ENCODE data around the gene APOF.

The APOF gene

DNA sequence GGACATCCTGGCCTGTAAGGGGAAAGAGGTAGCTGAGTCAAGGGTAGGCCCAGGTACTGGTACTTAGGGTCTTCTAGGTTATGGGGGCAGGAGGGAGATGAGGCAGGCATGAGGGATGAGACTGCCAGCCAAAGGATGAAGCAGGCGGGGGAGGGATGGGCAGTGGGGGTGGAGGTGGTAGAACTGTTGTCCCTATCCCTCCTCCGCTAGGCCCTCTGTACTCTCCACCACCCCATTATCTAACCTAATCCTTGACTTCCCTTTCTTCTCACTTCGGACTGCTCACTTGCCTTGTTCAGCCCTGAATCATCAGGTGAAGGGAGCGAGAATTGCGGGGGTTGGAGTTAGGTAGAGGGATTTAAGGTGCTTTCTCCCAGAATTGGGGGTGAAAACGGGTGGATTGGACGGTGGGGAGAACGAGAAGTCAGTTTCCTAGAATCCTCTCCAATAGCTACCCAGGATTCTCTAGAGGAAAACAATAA lies 29.4 kb downstream of the APOF start (continued):
- TF ChIP-seq MYNN (tag by site-specific recombination; IDR thresholded peaks at IDR 0.05; ENCODE audit: borderline replicate concordance) (no peak), ZNF157 (tag by site-specific recombination; IDR thresholded peaks at IDR 0.05) (no peak), ZNF366 (tag by site-specific recombination; conservative IDR thresholded peaks at IDR 0.05) (0 out of 2 replicates have a peak, but pooled peaks have one; percentile 14), ZNF132 (tag by site-specific recombination; IDR thresholded peaks at IDR 0.05; ENCODE audit: borderline replicate concordance) (no peak), ZNF2 (tag by site-specific recombination; IDR thresholded peaks at IDR 0.05) (no peak), ZNF335 (tag by site-specific recombination; conservative IDR thresholded peaks at IDR 0.05) (no peak), ZNF664 (tag by site-specific recombination; IDR thresholded peaks at IDR 0.05) (no peak)
- TF ChIP-seq, protein P1, sequence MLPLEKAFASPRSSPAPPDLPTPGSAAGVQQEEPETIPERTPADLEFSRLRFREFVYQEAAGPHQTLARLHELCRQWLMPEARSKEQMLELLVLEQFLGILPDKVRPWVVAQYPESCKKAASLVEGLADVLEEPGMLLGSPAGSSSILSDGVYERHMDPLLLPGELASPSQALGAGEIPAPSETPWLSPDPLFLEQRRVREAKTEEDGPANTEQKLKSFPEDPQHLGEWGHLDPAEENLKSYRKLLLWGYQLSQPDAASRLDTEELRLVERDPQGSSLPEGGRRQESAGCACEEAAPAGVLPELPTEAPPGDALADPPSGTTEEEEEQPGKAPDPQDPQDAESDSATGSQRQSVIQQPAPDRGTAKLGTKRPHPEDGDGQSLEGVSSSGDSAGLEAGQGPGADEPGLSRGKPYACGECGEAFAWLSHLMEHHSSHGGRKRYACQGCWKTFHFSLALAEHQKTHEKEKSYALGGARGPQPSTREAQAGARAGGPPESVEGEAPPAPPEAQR (tag by site-specific recombination; IDR thresholded peaks at IDR 0.05): no peak
- TF ChIP-seq, protein P2, sequence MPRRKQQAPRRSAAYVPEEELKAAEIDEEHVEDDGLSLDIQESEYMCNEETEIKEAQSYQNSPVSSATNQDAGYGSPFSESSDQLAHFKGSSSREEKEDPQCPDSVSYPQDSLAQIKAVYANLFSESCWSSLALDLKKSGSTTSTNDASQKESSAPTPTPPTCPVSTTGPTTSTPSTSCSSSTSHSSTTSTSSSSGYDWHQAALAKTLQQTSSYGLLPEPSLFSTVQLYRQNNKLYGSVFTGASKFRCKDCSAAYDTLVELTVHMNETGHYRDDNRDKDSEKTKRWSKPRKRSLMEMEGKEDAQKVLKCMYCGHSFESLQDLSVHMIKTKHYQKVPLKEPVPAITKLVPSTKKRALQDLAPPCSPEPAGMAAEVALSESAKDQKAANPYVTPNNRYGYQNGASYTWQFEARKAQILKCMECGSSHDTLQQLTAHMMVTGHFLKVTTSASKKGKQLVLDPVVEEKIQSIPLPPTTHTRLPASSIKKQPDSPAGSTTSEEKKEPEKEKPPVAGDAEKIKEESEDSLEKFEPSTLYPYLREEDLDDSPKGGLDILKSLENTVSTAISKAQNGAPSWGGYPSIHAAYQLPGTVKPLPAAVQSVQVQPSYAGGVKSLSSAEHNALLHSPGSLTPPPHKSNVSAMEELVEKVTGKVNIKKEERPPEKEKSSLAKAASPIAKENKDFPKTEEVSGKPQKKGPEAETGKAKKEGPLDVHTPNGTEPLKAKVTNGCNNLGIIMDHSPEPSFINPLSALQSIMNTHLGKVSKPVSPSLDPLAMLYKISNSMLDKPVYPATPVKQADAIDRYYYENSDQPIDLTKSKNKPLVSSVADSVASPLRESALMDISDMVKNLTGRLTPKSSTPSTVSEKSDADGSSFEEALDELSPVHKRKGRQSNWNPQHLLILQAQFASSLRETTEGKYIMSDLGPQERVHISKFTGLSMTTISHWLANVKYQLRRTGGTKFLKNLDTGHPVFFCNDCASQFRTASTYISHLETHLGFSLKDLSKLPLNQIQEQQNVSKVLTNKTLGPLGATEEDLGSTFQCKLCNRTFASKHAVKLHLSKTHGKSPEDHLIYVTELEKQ (tag by site-specific recombination; IDR thresholded peaks at IDR 0.05; ENCODE audit: borderline replicate concordance): no peak
- TF ChIP-seq, protein P3, sequence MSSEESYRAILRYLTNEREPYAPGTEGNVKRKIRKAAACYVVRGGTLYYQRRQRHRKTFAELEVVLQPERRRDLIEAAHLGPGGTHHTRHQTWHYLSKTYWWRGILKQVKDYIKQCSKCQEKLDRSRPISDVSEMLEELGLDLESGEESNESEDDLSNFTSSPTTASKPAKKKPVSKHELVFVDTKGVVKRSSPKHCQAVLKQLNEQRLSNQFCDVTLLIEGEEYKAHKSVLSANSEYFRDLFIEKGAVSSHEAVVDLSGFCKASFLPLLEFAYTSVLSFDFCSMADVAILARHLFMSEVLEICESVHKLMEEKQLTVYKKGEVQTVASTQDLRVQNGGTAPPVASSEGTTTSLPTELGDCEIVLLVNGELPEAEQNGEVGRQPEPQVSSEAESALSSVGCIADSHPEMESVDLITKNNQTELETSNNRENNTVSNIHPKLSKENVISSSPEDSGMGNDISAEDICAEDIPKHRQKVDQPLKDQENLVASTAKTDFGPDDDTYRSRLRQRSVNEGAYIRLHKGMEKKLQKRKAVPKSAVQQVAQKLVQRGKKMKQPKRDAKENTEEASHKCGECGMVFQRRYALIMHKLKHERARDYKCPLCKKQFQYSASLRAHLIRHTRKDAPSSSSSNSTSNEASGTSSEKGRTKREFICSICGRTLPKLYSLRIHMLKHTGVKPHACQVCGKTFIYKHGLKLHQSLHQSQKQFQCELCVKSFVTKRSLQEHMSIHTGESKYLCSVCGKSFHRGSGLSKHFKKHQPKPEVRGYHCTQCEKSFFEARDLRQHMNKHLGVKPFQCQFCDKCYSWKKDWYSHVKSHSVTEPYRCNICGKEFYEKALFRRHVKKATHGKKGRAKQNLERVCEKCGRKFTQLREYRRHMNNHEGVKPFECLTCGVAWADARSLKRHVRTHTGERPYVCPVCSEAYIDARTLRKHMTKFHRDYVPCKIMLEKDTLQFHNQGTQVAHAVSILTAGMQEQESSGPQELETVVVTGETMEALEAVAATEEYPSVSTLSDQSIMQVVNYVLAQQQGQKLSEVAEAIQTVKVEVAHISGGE (tag by site-specific recombination; conservative IDR thresholded peaks at IDR 0.05; ENCODE audit: low read depth): no peak
- TF ChIP-seq, protein P4, sequence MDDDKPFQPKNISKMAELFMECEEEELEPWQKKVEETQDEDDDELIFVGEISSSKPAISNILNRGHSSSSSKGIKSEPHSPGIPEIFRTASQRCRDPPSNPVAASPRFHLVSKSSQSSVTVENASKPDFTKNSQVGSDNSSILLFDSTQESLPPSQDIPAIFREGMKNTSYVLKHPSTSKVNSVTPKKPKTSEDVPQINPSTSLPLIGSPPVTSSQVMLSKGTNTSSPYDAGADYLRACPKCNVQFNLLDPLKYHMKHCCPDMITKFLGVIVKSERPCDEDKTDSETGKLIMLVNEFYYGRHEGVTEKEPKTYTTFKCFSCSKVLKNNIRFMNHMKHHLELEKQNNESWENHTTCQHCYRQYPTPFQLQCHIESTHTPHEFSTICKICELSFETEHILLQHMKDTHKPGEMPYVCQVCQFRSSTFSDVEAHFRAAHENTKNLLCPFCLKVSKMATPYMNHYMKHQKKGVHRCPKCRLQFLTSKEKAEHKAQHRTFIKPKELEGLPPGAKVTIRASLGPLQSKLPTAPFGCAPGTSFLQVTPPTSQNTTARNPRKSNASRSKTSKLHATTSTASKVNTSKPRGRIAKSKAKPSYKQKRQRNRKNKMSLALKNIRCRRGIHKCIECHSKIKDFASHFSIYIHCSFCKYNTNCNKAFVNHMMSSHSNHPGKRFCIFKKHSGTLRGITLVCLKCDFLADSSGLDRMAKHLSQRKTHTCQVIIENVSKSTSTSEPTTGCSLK (tag by site-specific recombination; IDR thresholded peaks at IDR 0.05): no peak

DNA sequence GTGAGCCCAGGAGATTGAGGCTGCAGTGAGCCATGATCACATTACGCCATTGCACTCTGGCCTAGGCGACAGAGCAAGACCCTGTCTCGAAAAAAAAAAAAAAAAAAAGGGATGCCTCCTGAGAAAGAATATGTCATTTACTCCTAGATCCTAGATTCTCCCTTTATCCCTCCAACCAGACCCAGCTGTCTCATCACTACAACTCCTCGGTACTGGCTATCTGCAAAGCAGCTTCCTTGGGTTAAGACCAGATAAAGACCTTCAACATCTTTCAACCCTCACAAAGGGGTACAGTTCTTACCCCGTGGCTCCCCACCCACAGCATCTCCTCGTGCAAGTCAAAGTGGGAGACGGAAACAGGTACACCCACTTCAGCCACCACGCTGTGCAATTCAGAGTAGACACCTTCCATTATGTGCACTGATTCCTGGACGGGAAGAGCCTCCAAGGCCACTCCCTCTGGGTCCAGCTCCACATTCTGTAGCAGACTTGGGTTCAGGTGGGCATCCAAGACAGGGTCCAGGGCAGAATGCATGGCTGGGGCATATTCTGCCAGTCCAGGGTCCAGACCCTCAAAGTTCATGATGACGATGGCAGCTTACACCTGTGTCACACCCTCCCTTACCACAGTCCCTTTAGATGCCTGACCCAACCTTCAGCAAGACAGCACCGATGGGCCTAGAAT lies 30.0 kb downstream of the APOF start:
- H3K4me3 ChIP-seq (ENCODE audit: low read depth, low read length): peak overlapping the region; percentile 63
- CTCF ChIA-PET: interaction anchor here (0.9 to 1.4 kb wide), 2 partner anchors 14 to 16 kb away, joined by 4 to 5 read pairs; no protein-coding TSS in a partner anchor
- peaks cover 5% of the 10 kb centered on the region for H3K4me1 ChIP-seq (ENCODE audit: control insufficient read depth, insufficient read depth, low read length)
- H3K36me3 ChIP-seq (ENCODE audit: control insufficient read depth in 2 of 2, insufficient read depth in 1 of 2, low read length in 2 of 2): peaks cover 0 to 12% of the 10 kb centered on the region in 2 experiments; a peak in 2 of 3 replicates
- no peak for TF ChIP-seq ZNF248 (tag by site-specific recombination; IDR thresholded peaks at IDR 0.05)
- no peak for TF ChIP-seq ZNF16 (tag by site-specific recombination; IDR thresholded peaks at IDR 0.05; ENCODE audit: low read depth)
- no peak for TF ChIP-seq ZNF555 (tag by site-specific recombination; conservative IDR thresholded peaks at IDR 0.05)
- TF ChIP-seq GLI2 (tag by site-specific recombination; IDR thresholded peaks at IDR 0.05; ENCODE audit: borderline replicate concordance, low read depth): no peak
- TF ChIP-seq ZSCAN23 (tag by site-specific recombination; IDR thresholded peaks at IDR 0.05): no peak
- no peak for TF ChIP-seq GLIS2 (tag by site-specific recombination; IDR thresholded peaks at IDR 0.05)
- no peak for TF ChIP-seq ZNF423 (tag by site-specific recombination; IDR thresholded peaks at IDR 0.05)
- H3K9me3 ChIP-seq (ENCODE audit: control insufficient read depth, insufficient read depth, low read depth, low read length): no peaks in the 10 kb centered on the region
- peak overlapping the region; percentile 80 for H3K27ac ChIP-seq (ENCODE audit: extremely low read depth, low read depth, low read length)
- POLR2A ChIA-PET: interaction anchor here (0.7 to 3.4 kb wide), 8 partner anchors 12 to 143 kb away, joined by 3 to 32 read pairs (median 4); partner anchors contain the start of genes CNPY2, SMARCC2 and STAT2
